OCI-LY3 (cell line): Measurements from ENCODE around the gene ERC2.

ENCODE experiments used
- H2AFZ ChIP-seq: fragments of 200-600, 300-600 bp; shearing (Covaris generic); 2 replicates; pipeline ENCODE4 v1.6.0; 2014; ENCODE audit warnings: antibody characterized with exemption, low read depth, low read length
- H3K27ac ChIP-seq: fragments of 200-600, 300-600 bp; sonication (generic); 2 replicates; pipeline ENCODE4 v1.5.1; 2014; ENCODE audit warnings: mild to moderate bottlenecking, low read length, moderate library complexity, mixed read lengths
- H3K27me3 ChIP-seq: fragments of 200-600, 300-600 bp; sonication (generic); 2 replicates; pipeline ENCODE4 v1.6.1; 2014; ENCODE audit warnings: low read depth, low read length, mixed read lengths
- H3K36me3 ChIP-seq: fragments of 200-600, 300-600 bp; sonication (generic); replicated peaks from 2 replicates; pipeline ENCODE3; 2014; ENCODE audit warnings: low read depth, low read length, mixed read lengths
- H3K4me1 ChIP-seq: fragments of 300-600, 200-600 bp; sonication (generic); 2 replicates; pipeline ENCODE4 v1.6.1; 2014; ENCODE audit warnings: low read length, mixed read lengths
- H3K4me2 ChIP-seq: fragments of 200-600, 300-600 bp; sonication (generic); 2 replicates; pipeline ENCODE4 v1.6.1; 2014; ENCODE audit warnings: low read length, mixed read lengths
- H3K4me3 ChIP-seq: fragments of 300-600, 200-600 bp; sonication (generic); 2 replicates; pipeline ENCODE4 v1.5.1; 2014; ENCODE audit warnings: antibody characterized with exemption, mild to moderate bottlenecking, low read length, moderate library complexity
- H3K79me2 ChIP-seq: fragments of 300-600, 200-600 bp; shearing (Covaris generic); 2 replicates; pipeline ENCODE4 v1.6.1; 2014; ENCODE audit warnings: mild to moderate bottlenecking, low read length, mixed read lengths
- H3K9ac ChIP-seq: fragments of 300-600, 200-600 bp; shearing (Covaris generic); 2 replicates; pipeline ENCODE4 v1.6.0; 2014; ENCODE audit warnings: mild to moderate bottlenecking, low read length, moderate library complexity
- H3K9me3 ChIP-seq: fragments of 200-600, 300-600 bp; shearing (Covaris generic); 2 replicates; pipeline ENCODE4 v1.6.1; 2014; ENCODE audit warnings: low read length, mixed read lengths; ENCODE audit not compliant: insufficient read depth
- H4K20me1 ChIP-seq: fragments of 200-600, 300-600 bp; sonication (generic); 2 replicates; pipeline ENCODE4 v1.6.1; 2016; ENCODE audit warnings: low read length, mixed read lengths; ENCODE audit not compliant: insufficient read depth
- CTCF ChIP-seq: fragments of 200-600, 300-600 bp; sonication (generic); IDR thresholded peaks from 2 replicates; pipeline ENCODE4 v1.5.1; 2014; ENCODE audit warnings: antibody characterized with exemption, low read length, low read depth
- EZH2phosphoT487 ChIP-seq: fragments of 200-600 bp; shearing (Covaris generic); IDR thresholded peaks from 2 replicates; pipeline ENCODE4 v1.6.1; 2018; ENCODE audit warnings: antibody characterized with exemption, mixed run types, low read depth

Gene ERC2

DNA sequence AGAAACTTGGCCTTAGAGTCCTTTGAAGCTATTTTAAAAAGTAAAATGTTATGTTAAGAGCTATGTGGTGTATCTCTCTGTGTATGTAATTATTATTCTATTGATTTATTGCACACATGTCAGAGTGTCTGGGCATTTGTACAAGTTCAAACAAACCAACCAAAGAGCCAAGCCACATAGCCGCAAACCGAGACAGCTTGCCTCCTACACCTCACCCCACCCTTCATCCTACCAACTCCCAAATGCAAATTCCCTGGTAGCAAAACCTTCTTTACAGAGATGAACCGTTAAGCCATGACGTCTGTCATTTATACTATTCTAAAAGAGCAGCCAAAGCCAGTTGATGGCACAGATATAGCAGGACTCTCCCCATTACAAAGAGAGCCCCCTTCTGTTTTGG lies 332.3 kb downstream of the ERC2 start:
- Histone ChIP-seq H3K36me3 (no peaks in the 10 kb centered on the region), H3K9ac (no peak overlapping the region), H3K27ac (no peak overlapping the region), H3K4me1 (no peaks in the 10 kb centered on the region), H3K79me2 (no peaks in the 10 kb centered on the region), H3K27me3 (peaks cover 60% of the 10 kb centered on the region), H3K4me3 (no peak overlapping the region), H4K20me1 (no peaks in the 10 kb centered on the region), H3K9me3 (no peaks in the 10 kb centered on the region), H3K4me2 (no peak overlapping the region), H2AFZ (no peak overlapping the region)
- no peak for TF ChIP-seq EZH2phosphoT487
- no peak for TF ChIP-seq CTCF

- Histone ChIP-seq H3K4me3 (no peak overlapping the region), H3K27me3 (peaks cover 61% of the 10 kb centered on the region), H3K27ac (no peak overlapping the region), H3K9ac (no peak overlapping the region), H3K4me1 (no peaks in the 10 kb centered on the region), H3K79me2 (no peaks in the 10 kb centered on the region), H3K36me3 (no peaks in the 10 kb centered on the region), H3K9me3 (no peaks in the 10 kb centered on the region), H3K4me2 (no peak overlapping the region), H4K20me1 (no peaks in the 10 kb centered on the region), H2AFZ (no peak overlapping the region)
- no peak for TF ChIP-seq CTCF
- no peak for TF ChIP-seq EZH2phosphoT487
Measured at GRCh38 chr3:56133423-56133822, 334.8 kb downstream of the ERC2 start.

DNA sequence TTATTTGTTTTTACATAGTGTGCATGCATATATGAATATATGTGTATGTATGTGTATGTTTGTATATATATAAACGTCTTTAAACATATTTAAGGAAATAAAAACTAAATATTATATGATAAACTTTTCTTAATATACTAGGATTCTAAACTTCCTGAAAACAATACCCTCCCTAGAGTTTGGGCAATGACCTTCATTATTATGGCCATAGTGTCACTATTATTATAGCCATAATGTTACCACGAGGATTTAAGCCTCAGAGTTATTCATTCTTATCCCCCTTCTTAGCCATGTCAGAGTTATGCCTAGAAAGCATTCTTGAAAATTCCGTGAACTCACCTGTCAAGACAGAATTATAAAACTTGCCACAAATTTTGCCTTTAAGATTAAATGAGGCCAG lies 335.5 kb downstream of the ERC2 start:
- no peak overlapping the region for H3K27ac ChIP-seq
- no peaks in the 10 kb centered on the region for H3K36me3 ChIP-seq
- no peak overlapping the region for H2AFZ ChIP-seq
- H3K9ac ChIP-seq = no peak overlapping the region
- H4K20me1 ChIP-seq = no peaks in the 10 kb centered on the region
- no peaks in the 10 kb centered on the region for H3K79me2 ChIP-seq
- no peaks in the 10 kb centered on the region for H3K9me3 ChIP-seq
- no peaks in the 10 kb centered on the region for H3K4me1 ChIP-seq
- peaks cover 59% of the 10 kb centered on the region for H3K27me3 ChIP-seq
- H3K4me3 ChIP-seq = no peak overlapping the region
- TF ChIP-seq CTCF (no peak), EZH2phosphoT487 (no peak)
- no peak overlapping the region for H3K4me2 ChIP-seq

GRCh38 chr3:56131974-56132590 lies 336.2 kb downstream of the ERC2 start:
- H3K4me1 ChIP-seq = no peaks in the 10 kb centered on the region
- no peak overlapping the region for H3K4me2 ChIP-seq
- peaks cover 59% of the 10 kb centered on the region for H3K27me3 ChIP-seq
- H2AFZ ChIP-seq = no peak overlapping the region
- no peak overlapping the region for H3K9ac ChIP-seq
- H3K4me3 ChIP-seq = no peak overlapping the region
- H3K36me3 ChIP-seq = no peaks in the 10 kb centered on the region
- TF ChIP-seq CTCF (no peak), EZH2phosphoT487 (no peak)
- no peaks in the 10 kb centered on the region for H3K9me3 ChIP-seq
- H3K27ac ChIP-seq = no peak overlapping the region
- no peaks in the 10 kb centered on the region for H4K20me1 ChIP-seq
- no peaks in the 10 kb centered on the region for H3K79me2 ChIP-seq
